Spleen (tissue), 11 donors: ENCODE data around the gene POLE. TPM values are rescaled to one million over a fixed set of nuclear protein-coding genes. Genes with fewer than 3 reads are reported as not detected.

Source experiments
- DNase-seq: peaks from one replicate; pipeline ENCODE4 v3.0.0-alpha.2; 2020
- H3K27ac ChIP-seq, 8 donors: fragments of 200-600 bp; sonication (generic) in 7 of 8; 1 replicate in 4 of 8; 2 replicates in 4 of 8; pipeline versions ENCODE4 v1.5.0 to v1.8.0; 2016 to 2021; ENCODE audit warnings: inconsistent platforms in 4 of 8, mild to moderate bottlenecking in 4 of 8, moderate library complexity in 1 of 8
- H3K27me3 ChIP-seq, 7 donors: fragments of 200-600 bp; sonication (generic) in 6 of 7; replicated peaks in 1 of 7; 1 replicate in 4 of 7; 2 replicates in 3 of 7; pipeline versions ENCODE4 v1.5.0 to v1.8.0; 2016 to 2021; ENCODE audit warnings: inconsistent platforms in 3 of 7, mild to moderate bottlenecking in 1 of 7
- H3K36me3 ChIP-seq, 6 donors: fragments of 200-600 bp; sonication (generic) in 5 of 6; 1 replicate in 4 of 6; 2 replicates in 2 of 6; pipeline versions ENCODE4 v1.5.0 to v1.8.0; 2016 to 2021; ENCODE audit warnings: inconsistent platforms in 2 of 6
- H3K4me1 ChIP-seq, 6 donors: fragments of 200-600 bp; sonication (generic) in 5 of 6; 1 replicate in 3 of 6; 2 replicates in 3 of 6; pipeline versions ENCODE4 v1.5.0 to v1.8.0; 2016 to 2021; ENCODE audit warnings: inconsistent platforms in 3 of 6
- H3K4me3 ChIP-seq, 8 donors: fragments of 200-600 bp; sonication (generic) in 7 of 8; 1 replicate in 4 of 8; 2 replicates in 4 of 8; pipeline versions ENCODE4 v1.5.0 to v1.8.0; 2016 to 2021; ENCODE audit warnings: inconsistent platforms in 4 of 8, mild to moderate bottlenecking in 4 of 8, moderate library complexity in 2 of 8
- H3K9me3 ChIP-seq, 8 donors: fragments of 200-600 bp; sonication (generic) in 7 of 8; 1 replicate in 4 of 8; 2 replicates in 4 of 8; pipeline versions ENCODE4 v1.5.0 to v1.8.0; 2016 to 2021; ENCODE audit warnings: inconsistent platforms in 4 of 8
- CTCF ChIP-seq, 11 experiments: fragments of 200-600 bp in 7 of 11; fragments of 450-650 bp in 4 of 11; sonication (generic) in 4 of 11; IDR thresholded peaks in 8 of 11; conservative IDR thresholded peaks in 3 of 11; 1 replicate in 7 of 11; 2 replicates in 4 of 11; pipeline versions ENCODE4 v1.4.0 to v1.8.0; 2016 to 2021; ENCODE audit warnings: antibody characterized with exemption in 11 of 11, inconsistent platforms in 4 of 11, mild to moderate bottlenecking in 1 of 11
- POLR2A ChIP-seq, 3 donors: fragments of 450-650 bp; IDR thresholded peaks; one replicate each; pipeline ENCODE4 v1.5.1; 2017; ENCODE audit warnings: antibody characterized with exemption in 3 of 3, mild to moderate bottlenecking in 1 of 3
- POLR2AphosphoS5 ChIP-seq, 3 donors: sonication (generic); formaldehyde crosslinking; IDR thresholded peaks; one replicate each; pipeline ENCODE4 v1.5.1; 2017; ENCODE audit warnings: antibody characterized with exemption in 3 of 3
- WGBS, 5 donors: extraction: QIAGEN DNeasy Blood & Tissue Kit in 3 of 5; methylation state at CpG; one replicate each; pipeline versions ENCODE4 v1.1.5 to v1.1.7; 2013 to 2018; 5-methylcytosine and 5-hydroxymethylcytosine counted together
- intact Hi-C: fragments of 100-400 bp; cut with DNase I; formaldehyde crosslinking; loops from one replicate; pipeline ENCODE4 v1.15.0; 2023; ENCODE audit warnings: low total_unique reads
- polyA plus RNA-seq, 3 donors: library from polyadenylated mRNA; stranded (reverse); fragments of 200-250 nt; gene quantifications; one replicate each; pipeline ENCODE4 v1.2.1, GENCODE V29; 2013
- total RNA-seq, 7 donors: library from RNA; depleted of rRNA in 3 of 7; stranded (reverse); fragments of >200 nt in 3 of 7; fragmentation: NEBNext Ultra II Directional in 4 of 7; extraction: Animal tissue kit (Norgen Biotek cat#: 25700) in 4 of 7; gene quantifications; one replicate each; pipeline versions ENCODE4 v1.1.0 to v1.2.1, GENCODE V29; 2016 to 2021
- donor health status: healthy with polysubstance abuse.
- donor health status: DM: no; HTN: no; CAD: no; lungs with moderate emphysema.
- donor health status: DM: no; HTN: no; CAD: no.
- donor health status: Bipolar disorder and iron deficiency.
- donor health status: healthy.
- donor health status: DM: no; HTN: no; CAD: no.
- donor health status: DM: yes; HTN: yes; CAD: no.

The POLE gene
- total and polyA plus RNA-seq, 10 donors: 18.1 to 122 (median 89.4) TPM

DNA sequence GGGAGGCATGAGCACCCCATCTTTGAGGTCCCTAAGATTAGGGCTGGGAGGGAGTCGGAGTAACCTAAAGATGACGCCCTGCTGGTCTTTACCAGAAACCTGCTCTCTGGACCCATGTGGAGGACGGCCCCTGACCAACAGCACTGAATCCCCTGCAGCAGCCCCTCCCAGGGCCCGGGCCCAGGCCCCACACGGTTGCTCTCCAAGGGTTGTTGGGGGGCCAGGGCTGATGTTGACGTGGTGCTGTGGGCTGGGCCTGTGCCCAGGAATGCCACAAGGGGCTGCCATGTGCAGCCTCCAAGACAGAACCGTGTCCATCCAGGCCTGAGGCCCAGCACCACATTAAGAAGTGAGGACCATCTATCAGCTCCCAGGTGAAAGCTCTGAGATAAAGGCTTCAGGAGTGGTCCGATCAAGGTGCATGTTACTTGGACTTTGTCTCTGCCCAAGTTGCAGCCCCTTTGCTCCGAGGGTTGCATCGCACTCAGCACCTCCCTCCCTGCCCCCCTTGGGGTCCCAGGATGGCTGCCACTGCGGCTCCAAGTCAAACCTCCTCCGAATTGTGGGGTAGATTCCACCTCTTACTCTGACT, 106.3 kb downstream of the POLE start:
- no peak overlapping the region for H3K27ac ChIP-seq
- no peaks in the 10 kb centered on the region for H3K4me1 ChIP-seq
- intact Hi-C loops: no loop called here
- no peak for DNase-seq
- H3K36me3 ChIP-seq: peaks cover 4 to 91% (median 35%) of the 10 kb centered on the region in 6 donors
- H3K4me3 ChIP-seq: no peak overlapping the region
- 90 to 95% (median 94%) methylated on average over 7 to 12 of the region's 12 CpGs for WGBS, 5 donors
- TF ChIP-seq CTCF (IDR thresholded peaks at IDR 0.05 in 8 of 11, conservative IDR thresholded peaks at IDR 0.05 in 3 of 11) (no peak), POLR2AphosphoS5 (IDR thresholded peaks at IDR 0.05) (no peak), POLR2A (IDR thresholded peaks at IDR 0.05) (no peak)
- H3K27me3 ChIP-seq: no peaks in the 10 kb centered on the region
- no peaks in the 10 kb centered on the region for H3K9me3 ChIP-seq

DNA sequence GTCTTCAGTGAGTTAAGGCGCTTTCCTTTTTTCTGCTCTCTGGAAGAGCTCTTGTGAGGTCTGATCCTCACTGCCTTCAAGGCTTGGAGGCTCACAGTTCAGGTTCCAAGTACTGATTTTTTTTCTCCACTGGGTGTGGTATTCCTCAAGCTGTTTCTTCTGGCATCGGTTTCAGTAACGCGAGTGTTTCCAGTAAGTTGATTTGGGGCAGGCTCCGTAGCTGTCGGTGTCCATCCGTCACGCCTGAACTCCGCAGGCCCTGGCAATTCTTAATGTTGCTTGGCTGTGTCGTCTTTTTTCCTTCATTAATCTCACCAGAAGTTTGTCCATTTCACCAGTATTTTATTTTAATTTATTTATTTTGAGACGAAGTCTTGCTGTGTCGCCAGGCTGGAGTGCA, 107.4 kb downstream of the POLE start:
- H3K27me3 ChIP-seq: no peaks in the 10 kb centered on the region
- TF ChIP-seq POLR2A (IDR thresholded peaks at IDR 0.05) (no peak), POLR2AphosphoS5 (IDR thresholded peaks at IDR 0.05) (no peak), CTCF (IDR thresholded peaks at IDR 0.05 in 8 of 11, conservative IDR thresholded peaks at IDR 0.05 in 3 of 11) (no peak)
- H3K4me1 ChIP-seq: no peaks in the 10 kb centered on the region
- H3K4me3 ChIP-seq: no peak overlapping the region
- intact Hi-C loops: no loop called here
- no peak overlapping the region for H3K27ac ChIP-seq
- peaks cover 4 to 96% (median 46%) of the 10 kb centered on the region in 6 donors for H3K36me3 ChIP-seq
- DNase-seq: no peak
- H3K9me3 ChIP-seq: no peaks in the 10 kb centered on the region
- 92 to 99% (median 93%) methylated on average over 12 of the region's 12 CpGs for WGBS, 5 donors

DNA sequence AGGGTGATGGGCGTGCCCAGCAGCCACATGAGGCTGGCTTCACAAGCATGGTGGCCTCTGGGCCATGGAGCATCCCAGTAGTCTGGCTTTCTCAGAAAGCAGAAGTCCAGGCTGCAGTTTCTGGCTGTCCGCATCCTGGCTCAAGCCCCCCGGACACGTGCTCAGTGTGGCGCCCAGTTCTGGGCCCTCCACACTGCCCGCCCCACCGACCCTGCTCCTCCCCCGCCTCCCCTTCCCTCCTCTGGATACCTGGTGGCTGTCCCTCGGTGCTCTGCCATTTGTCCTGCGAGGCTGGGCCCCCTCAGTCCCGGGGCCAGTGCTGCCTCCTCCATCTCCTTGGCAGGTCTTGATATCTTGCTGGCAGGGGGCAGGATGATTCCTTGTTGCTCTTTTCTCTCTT, 108.3 kb downstream of the POLE start:
- Histone ChIP-seq H3K36me3 (peaks cover 4 to 96% (median 55%) of the 10 kb centered on the region in 6 donors), H3K4me3 (no peak overlapping the region), H3K9me3 (no peaks in the 10 kb centered on the region), H3K4me1 (no peaks in the 10 kb centered on the region), H3K27ac (no peak overlapping the region), H3K27me3 (no peaks in the 10 kb centered on the region)
- no peak for TF ChIP-seq POLR2AphosphoS5 (IDR thresholded peaks at IDR 0.05)
- no peak for TF ChIP-seq CTCF (IDR thresholded peaks at IDR 0.05 in 8 of 11, conservative IDR thresholded peaks at IDR 0.05 in 3 of 11)
- no peak for TF ChIP-seq POLR2A (IDR thresholded peaks at IDR 0.05)
- intact Hi-C loops: no loop called here
- no peak for DNase-seq
- 79 to 90% (median 82%) methylated on average over 11 of the region's 11 CpGs for WGBS, 5 donors

- intact Hi-C loops: no loop called here
- Histone ChIP-seq H3K9me3 (no peaks in the 10 kb centered on the region), H3K27ac (no peak overlapping the region), H3K4me1 (no peaks in the 10 kb centered on the region), H3K4me3 (no peak overlapping the region), H3K36me3 (peaks cover 4 to 100% (median 57%) of the 10 kb centered on the region in 6 donors), H3K27me3 (no peaks in the 10 kb centered on the region)
- TF ChIP-seq POLR2A (IDR thresholded peaks at IDR 0.05) (no peak), CTCF (IDR thresholded peaks at IDR 0.05 in 8 of 11, conservative IDR thresholded peaks at IDR 0.05 in 3 of 11) (no peak), POLR2AphosphoS5 (IDR thresholded peaks at IDR 0.05) (no peak)
- DNase-seq: no peak
- 74 to 91% (median 87%) methylated on average over 9 to 11 of the region's 11 CpGs for WGBS, 5 donors
These were observed 109.0 kb downstream of the POLE start for GRCh38 chr12:132578118-132578517.
